Fibroblast of the conjunctiva (primary cell): ENCODE data around the gene CNN3.

Experiments
- DNase-seq: peaks from one replicate; pipeline ENCODE4 v3.0.0-alpha.2; 2010; ENCODE audit warnings: low read depth

The CNN3 gene

GRCh38 chr1:94926915-94927404 lies at the start of gene CNN3:
TSS of gene CNN3 (minus strand) at chr1:94927110. CDS start at chr1:94926894, 216 bp downstream.
- DNase-seq, result peak; percentile 84

- DNase-seq, result no peak
Measured at GRCh38 chr1:94974824-94975223, 47.9 kb upstream of the CNN3 start.

GRCh38 chr1:94974241-94974640 lies 47.3 kb upstream of the CNN3 start:
- peak; percentile 28 for DNase-seq

GRCh38 chr1:94973309-94973922 lies 46.5 kb upstream of the CNN3 start:
- DNase-seq, result no peak

GRCh38 chr1:94971491-94971924 lies 44.6 kb upstream of the CNN3 start:
- peak; percentile 59 for DNase-seq

- peak; percentile 22 for DNase-seq
Measured at GRCh38 chr1:94970783-94971182, 43.9 kb upstream of the CNN3 start.

- DNase-seq, result no peak
Measured at GRCh38 chr1:94969137-94969536, 42.2 kb upstream of the CNN3 start.

- DNase-seq, result no peak
Measured at GRCh38 chr1:94966033-94966432, 39.1 kb upstream of the CNN3 start.

GRCh38 chr1:94963864-94964263 lies 37.0 kb upstream of the CNN3 start:
- DNase-seq, result no peak

GRCh38 chr1:94962409-94963265 lies 35.7 kb upstream of the CNN3 start:
- DNase-seq, result no peak

- DNase-seq, result no peak
Measured at GRCh38 chr1:94961988-94962387, 35.1 kb upstream of the CNN3 start.

GRCh38 chr1:94961582-94961981 lies 34.7 kb upstream of the CNN3 start:
- no peak for DNase-seq

GRCh38 chr1:94958081-94958480 lies 31.2 kb upstream of the CNN3 start:
- no peak for DNase-seq

- no peak for DNase-seq
Measured at GRCh38 chr1:94955767-94956632, 29.1 kb upstream of the CNN3 start.

- no peak for DNase-seq
Measured at GRCh38 chr1:94954263-94955220, 27.6 kb upstream of the CNN3 start.

GRCh38 chr1:94953746-94954145 lies 26.8 kb upstream of the CNN3 start:
- DNase-seq, result no peak

- no peak for DNase-seq
Measured at GRCh38 chr1:94953107-94953506, 26.2 kb upstream of the CNN3 start.

GRCh38 chr1:94952539-94952938 lies 25.6 kb upstream of the CNN3 start:
- DNase-seq, result no peak

GRCh38 chr1:94951509-94952208 lies 24.7 kb upstream of the CNN3 start:
- DNase-seq, result no peak

GRCh38 chr1:94951046-94951445 lies 24.1 kb upstream of the CNN3 start:
- DNase-seq, result no peak
